OCI-LY3 (cell line): ENCODE results near the gene DAB1.

Source experiments
- EZH2phosphoT487 ChIP-seq: fragments of 200-600 bp; shearing (Covaris generic); IDR thresholded peaks from 2 replicates; pipeline ENCODE4 v1.6.1; 2018; ENCODE audit warnings: antibody characterized with exemption, mixed run types, low read depth
- TF ChIP-seq, protein P1 (sequence below): fragments of 200-600, 300-600 bp; sonication (generic); IDR thresholded peaks from 2 replicates; pipeline ENCODE4 v1.5.1; 2014; ENCODE audit warnings: antibody characterized with exemption, low read length, low read depth

DNA sequence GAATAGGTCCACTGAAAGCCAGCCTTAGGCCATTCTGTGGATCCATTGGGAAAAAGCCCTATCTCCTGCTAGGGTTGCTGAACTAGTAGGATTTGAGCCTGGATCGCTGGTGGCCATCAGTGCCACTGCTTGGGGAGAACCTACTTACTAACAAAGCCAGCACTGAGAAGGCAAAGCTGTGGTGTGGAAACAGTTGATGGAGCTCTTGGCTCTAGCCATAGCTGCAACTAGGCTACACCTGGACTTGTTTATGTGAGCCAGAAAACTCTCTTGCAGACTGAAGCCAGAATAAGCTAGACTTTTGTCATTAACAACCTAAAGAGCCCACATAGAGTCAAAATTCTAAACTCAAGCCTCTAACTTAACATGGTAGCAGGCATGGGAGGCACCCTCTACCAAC is 20.7 kb downstream of the DAB1 start:
- TF ChIP-seq, protein P1, sequence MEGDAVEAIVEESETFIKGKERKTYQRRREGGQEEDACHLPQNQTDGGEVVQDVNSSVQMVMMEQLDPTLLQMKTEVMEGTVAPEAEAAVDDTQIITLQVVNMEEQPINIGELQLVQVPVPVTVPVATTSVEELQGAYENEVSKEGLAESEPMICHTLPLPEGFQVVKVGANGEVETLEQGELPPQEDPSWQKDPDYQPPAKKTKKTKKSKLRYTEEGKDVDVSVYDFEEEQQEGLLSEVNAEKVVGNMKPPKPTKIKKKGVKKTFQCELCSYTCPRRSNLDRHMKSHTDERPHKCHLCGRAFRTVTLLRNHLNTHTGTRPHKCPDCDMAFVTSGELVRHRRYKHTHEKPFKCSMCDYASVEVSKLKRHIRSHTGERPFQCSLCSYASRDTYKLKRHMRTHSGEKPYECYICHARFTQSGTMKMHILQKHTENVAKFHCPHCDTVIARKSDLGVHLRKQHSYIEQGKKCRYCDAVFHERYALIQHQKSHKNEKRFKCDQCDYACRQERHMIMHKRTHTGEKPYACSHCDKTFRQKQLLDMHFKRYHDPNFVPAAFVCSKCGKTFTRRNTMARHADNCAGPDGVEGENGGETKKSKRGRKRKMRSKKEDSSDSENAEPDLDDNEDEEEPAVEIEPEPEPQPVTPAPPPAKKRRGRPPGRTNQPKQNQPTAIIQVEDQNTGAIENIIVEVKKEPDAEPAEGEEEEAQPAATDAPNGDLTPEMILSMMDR, result no peak
- no peak for TF ChIP-seq EZH2phosphoT487
